Mesenchymal stem cell (in vitro differentiated cells and primary cell): ENCODE results near the gene DKC1. TPM values are rescaled to one million over a fixed set of nuclear protein-coding genes. Genes with fewer than 3 reads are reported as not detected.
"Not testable (repeated sequence)": the region's sequence is repeated elsewhere in the genome, so short reads cannot be mapped to it uniquely, and the experiment has no call there.

Experiments
- DNase-seq: peaks from one replicate; pipeline ENCODE4 v3.0.0-alpha.2; 2013
- H2AFZ ChIP-seq: one replicate; pipeline ENCODE4 v1.6.1; 2013; ENCODE audit warnings: low read depth, mild to moderate bottlenecking, control low read depth, inconsistent platforms, low read length, moderate library complexity
- H2AK5ac ChIP-seq: 2 replicates; pipeline ENCODE4 v1.6.1; 2013; ENCODE audit warnings: low read length, moderate library complexity, mild to moderate bottlenecking, inconsistent platforms; ENCODE audit not compliant: severe bottlenecking
- H2BK120ac ChIP-seq: one replicate; pipeline ENCODE4 v1.6.1; 2013; ENCODE audit warnings: low read depth, mild to moderate bottlenecking, inconsistent platforms, low read length, moderate library complexity
- H2BK12ac ChIP-seq, 2 experiments: one replicate each; pipeline ENCODE4 v1.6.1; 2013; ENCODE audit warnings: inconsistent platforms in 2 of 2, low read length in 2 of 2, mild to moderate bottlenecking in 2 of 2, moderate library complexity in 2 of 2, control low read depth in 1 of 2
- H2BK15ac ChIP-seq: one replicate; pipeline ENCODE4 v1.6.1; 2013; ENCODE audit warnings: mild to moderate bottlenecking, low read depth, inconsistent platforms; ENCODE audit not compliant: poor library complexity, severe bottlenecking
- H2BK5ac ChIP-seq: 2 replicates; pipeline ENCODE4 v1.6.1; 2013; ENCODE audit warnings: low read depth, mild to moderate bottlenecking, low read length, control low read depth, inconsistent platforms; ENCODE audit not compliant: poor library complexity, severe bottlenecking
- H3K14ac ChIP-seq, 2 experiments: one replicate each; pipeline ENCODE4 v1.6.1; 2013; ENCODE audit warnings: inconsistent platforms in 2 of 2, low read length in 2 of 2, control low read depth in 1 of 2, mild to moderate bottlenecking in 1 of 2, moderate library complexity in 1 of 2
- H3K18ac ChIP-seq, 2 experiments: one replicate each; pipeline ENCODE4 v1.6.1; 2013; ENCODE audit warnings: inconsistent platforms in 2 of 2, low read length in 2 of 2, control low read depth in 1 of 2, low read depth in 1 of 2, mild to moderate bottlenecking in 1 of 2
- H3K23ac ChIP-seq, 2 experiments: one replicate each; pipeline ENCODE4 v1.6.1; 2013; ENCODE audit warnings: inconsistent platforms in 2 of 2, low read length in 2 of 2, mild to moderate bottlenecking in 2 of 2, moderate library complexity in 2 of 2, control low read depth in 1 of 2
- H3K27ac ChIP-seq: 2 replicates; pipeline ENCODE4 v1.5.1; 2013; ENCODE audit warnings: mild to moderate bottlenecking, moderate library complexity, low read length, control low read depth, inconsistent platforms; ENCODE audit not compliant: poor library complexity, severe bottlenecking
- H3K27me3 ChIP-seq, 2 experiments: 2 replicates each; pipeline versions ENCODE4 v1.6.1 to v1.7.0; 2013; ENCODE audit warnings: low read length in 2 of 2, mild to moderate bottlenecking in 2 of 2, moderate library complexity in 2 of 2, control low read depth in 1 of 2, inconsistent platforms in 1 of 2; ENCODE audit not compliant: control insufficient read depth in 1 of 2, insufficient read depth in 1 of 2
- H3K36me3 ChIP-seq, 2 experiments: 2 replicates each; pipeline versions ENCODE4 v1.6.1 to v1.7.0; 2013; ENCODE audit warnings: low read length in 2 of 2, control low read depth in 1 of 2, inconsistent platforms in 1 of 2, low read depth in 1 of 2, mild to moderate bottlenecking in 1 of 2; ENCODE audit not compliant: insufficient read depth in 2 of 2, control insufficient read depth in 1 of 2
- H3K4ac ChIP-seq, 2 experiments: one replicate each; pipeline ENCODE4 v1.6.1; 2013; ENCODE audit warnings: inconsistent platforms in 2 of 2, low read length in 2 of 2, mild to moderate bottlenecking in 2 of 2, moderate library complexity in 2 of 2, control low read depth in 1 of 2, low read depth in 1 of 2
- H3K4me1 ChIP-seq: 2 replicates; pipeline ENCODE4 v1.6.1; 2013; ENCODE audit warnings: low read depth, low read length, control low read depth; ENCODE audit not compliant: control insufficient read depth, insufficient read depth
- H3K4me2 ChIP-seq: 2 replicates; pipeline ENCODE4 v1.6.1; 2013; ENCODE audit warnings: low read length, mild to moderate bottlenecking, inconsistent platforms; ENCODE audit not compliant: poor library complexity, severe bottlenecking
- H3K4me3 ChIP-seq, 2 experiments: 2 replicates each; pipeline versions ENCODE4 v1.5.1 to v1.7.0; 2013; ENCODE audit warnings: low read length in 2 of 2, mild to moderate bottlenecking in 2 of 2, control low read depth in 1 of 2, low read depth in 1 of 2; ENCODE audit not compliant: insufficient read depth in 1 of 2
- H3K79me1 ChIP-seq: replicated peaks from 2 replicates; pipeline ENCODE4 v1.6.1; 2013; ENCODE audit warnings: mild to moderate bottlenecking, control low read depth, low read length, inconsistent platforms; ENCODE audit not compliant: poor library complexity, severe bottlenecking
- H3K9ac ChIP-seq: 2 replicates; pipeline ENCODE4 v1.7.0; 2013; ENCODE audit warnings: mild to moderate bottlenecking, low read length, moderate library complexity
- H3K9me3 ChIP-seq: 2 replicates; pipeline ENCODE4 v1.7.0; 2013; ENCODE audit warnings: mild to moderate bottlenecking, low read length; ENCODE audit not compliant: control insufficient read depth
- H4K8ac ChIP-seq: one replicate; pipeline ENCODE4 v1.6.1; 2013; ENCODE audit warnings: inconsistent platforms, mild to moderate bottlenecking, low read length, moderate library complexity
- H4K91ac ChIP-seq: one replicate; pipeline ENCODE4 v1.6.1; 2013; ENCODE audit warnings: mild to moderate bottlenecking, low read length, inconsistent platforms
- WGBS: methylation state at CpG from one replicate; pipeline ENCODE4 v1.1.7; 2013; ENCODE audit warnings: mixed read lengths; 5-methylcytosine and 5-hydroxymethylcytosine counted together
- small RNA-seq: library from polyadenylated mRNA; stranded (forward); fragments of <200 nt; extraction: miRNeasy Mini kit (QIAGEN cat#:217004); gene quantifications from one replicate; pipeline ENCODE3, GENCODE V24; 2013; ENCODE audit warnings: low read depth

Gene DKC1

DNA sequence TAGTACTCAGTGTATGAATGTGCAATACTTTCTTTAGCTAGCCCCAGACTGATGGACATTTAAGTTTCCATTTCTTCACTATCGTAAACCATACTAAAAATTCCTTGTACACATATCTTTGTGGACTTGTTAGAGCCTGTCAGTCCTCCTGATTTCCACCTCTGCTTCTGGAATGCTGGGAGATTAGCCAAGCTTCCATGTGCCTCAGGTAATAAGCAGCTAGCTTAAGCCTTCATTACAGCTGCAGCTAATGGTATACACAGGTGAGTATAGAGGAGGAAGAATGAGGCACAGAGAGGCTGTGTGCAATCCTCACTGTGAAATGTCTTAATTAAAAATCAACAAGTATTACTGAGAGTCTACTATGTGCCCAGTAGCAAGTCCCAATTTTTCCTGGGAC lies 62.0 kb downstream of the DKC1 start:
- no peak overlapping the region for H3K23ac ChIP-seq
- H2BK5ac ChIP-seq: no peak overlapping the region
- H2AFZ ChIP-seq: no peak overlapping the region
- no peaks in the 10 kb centered on the region for H3K9me3 ChIP-seq
- H3K36me3 ChIP-seq: no peaks in the 10 kb centered on the region
- H3K79me1 ChIP-seq: no peaks in the 10 kb centered on the region
- no peak overlapping the region for H3K18ac ChIP-seq
- no peaks in the 10 kb centered on the region for H3K4me1 ChIP-seq
- H3K4ac ChIP-seq: no peak overlapping the region
- no peak overlapping the region for H3K14ac ChIP-seq
- H4K91ac ChIP-seq: no peak overlapping the region
- no peak overlapping the region for H2AK5ac ChIP-seq
- no peak overlapping the region for H2BK12ac ChIP-seq
- H3K4me3 ChIP-seq: no peak overlapping the region
- H3K9ac ChIP-seq: no peak overlapping the region
- no CpG with 5 or more reads among the region's 1 CpG for WGBS
- DNase-seq: no peak
- H2BK15ac ChIP-seq: no peak overlapping the region
- no peak overlapping the region for H4K8ac ChIP-seq
- no peak overlapping the region for H3K4me2 ChIP-seq
- H3K27me3 ChIP-seq: no peaks in the 10 kb centered on the region
- H2BK120ac ChIP-seq: no peak overlapping the region
- H3K27ac ChIP-seq: no peak overlapping the region

- not testable (repeated sequence) for H3K23ac ChIP-seq, H3K14ac ChIP-seq, H4K91ac ChIP-seq, H3K4me1 ChIP-seq, H3K4ac ChIP-seq, H3K4me3 ChIP-seq, H3K27me3 ChIP-seq, H4K8ac ChIP-seq, H2BK12ac ChIP-seq, H2BK5ac ChIP-seq, H3K18ac ChIP-seq, H2AFZ ChIP-seq, H3K79me1 ChIP-seq, H2BK15ac ChIP-seq, H3K9ac ChIP-seq, DNase-seq, H3K9me3 ChIP-seq, H2BK120ac ChIP-seq, H2AK5ac ChIP-seq, H3K36me3 ChIP-seq, H3K4me2 ChIP-seq, H3K27ac ChIP-seq
- WGBS: no CpG with 5 or more reads among the region's 3 CpGs
Measured at GRCh38 chrX:154825586-154825985, 62.9 kb downstream of the DKC1 start.

Small RNA genes within 50 kb of the gene (small RNA-seq; reads per million reads assigned to genes)
- not detected for gene SNORA36A
